Keratinocyte (primary cell): ENCODE data around the gene WLS. TPM values are rescaled to one million over a fixed set of nuclear protein-coding genes. Genes with fewer than 3 reads are reported as not detected.

Experiments
- DNase-seq: peaks from one replicate; pipeline ENCODE4 v3.0.0-alpha.2; 2011; ENCODE audit warnings: low read depth, missing footprints, low spot score
- FAIRE-seq: peaks from 2 replicates; lab custom pipeline; 2011; peaks lifted over from hg19 to GRCh38; lab: Jason Lieb, UNC
- H2AFZ ChIP-seq: 2 replicates; pipeline ENCODE4 v1.6.0; 2012; ENCODE audit warnings: low read length, control low read depth, inconsistent platforms; ENCODE audit not compliant: control insufficient read depth
- H3K27ac ChIP-seq: 2 replicates; pipeline ENCODE4 v1.5.1; 2011; ENCODE audit warnings: low read length; ENCODE audit not compliant: control insufficient read depth, insufficient read depth
- H3K27me3 ChIP-seq: 3 replicates; pipeline ENCODE4 v1.6.0; 2011; ENCODE audit warnings: low read length; ENCODE audit not compliant: control insufficient read depth, insufficient read depth; ENCODE audit errors: extremely low read depth
- H3K36me3 ChIP-seq, 2 experiments: 2 replicates in 1 of 2; 3 replicates in 1 of 2; pipeline ENCODE4 v1.5.1; 2011; ENCODE audit warnings: low read length in 2 of 2, mild to moderate bottlenecking in 1 of 2; ENCODE audit not compliant: control insufficient read depth in 2 of 2, insufficient read depth in 2 of 2; ENCODE audit errors: extremely low read depth in 1 of 2
- H3K4me1 ChIP-seq: 3 replicates; pipeline ENCODE4 v1.5.1; 2011; ENCODE audit warnings: low read length; ENCODE audit not compliant: control insufficient read depth, insufficient read depth; ENCODE audit errors: extremely low read depth
- H3K4me2 ChIP-seq: 3 replicates; pipeline ENCODE4 v1.6.0; 2011; ENCODE audit warnings: low read depth, low read length; ENCODE audit not compliant: control insufficient read depth, insufficient read depth; ENCODE audit errors: extremely low read depth
- H3K4me3 ChIP-seq, 3 experiments: fragments of 200-600 bp in 1 of 3; sonication (generic) in 1 of 3; 2 replicates in 2 of 3; 3 replicates in 1 of 3; pipeline ENCODE4 v1.5.1; 2011 to 2016; ENCODE audit warnings: low read length in 3 of 3, mild to moderate bottlenecking in 3 of 3, control low read depth in 2 of 3, inconsistent platforms in 1 of 3, low read depth in 1 of 3, mixed read lengths in 1 of 3, mixed run types in 1 of 3, moderate library complexity in 1 of 3; ENCODE audit not compliant: control insufficient read depth in 2 of 3, insufficient read depth in 2 of 3; ENCODE audit errors: extremely low read depth in 1 of 3
- H3K79me2 ChIP-seq: 2 replicates; pipeline ENCODE4 v1.6.0; 2012; ENCODE audit warnings: low read length; ENCODE audit not compliant: control insufficient read depth, insufficient read depth
- H3K9ac ChIP-seq: 3 replicates; pipeline ENCODE4 v1.6.0; 2011; ENCODE audit warnings: low read length; ENCODE audit not compliant: control insufficient read depth, insufficient read depth; ENCODE audit errors: extremely low read depth
- H3K9me1 ChIP-seq: 3 replicates; pipeline ENCODE4 v1.6.0; 2011; ENCODE audit warnings: low read length; ENCODE audit not compliant: control insufficient read depth, insufficient read depth; ENCODE audit errors: extremely low read depth
- H3K9me3 ChIP-seq: 2 replicates; pipeline ENCODE4 v1.5.1; 2012; ENCODE audit warnings: low read depth, low read length; ENCODE audit not compliant: control insufficient read depth
- H4K20me1 ChIP-seq: 3 replicates; pipeline ENCODE4 v1.6.0; 2011; ENCODE audit warnings: low read length; ENCODE audit not compliant: control insufficient read depth, insufficient read depth; ENCODE audit errors: extremely low read depth
- CTCF ChIP-seq, 3 experiments: IDR thresholded peaks in 1 of 3; conservative IDR thresholded peaks in 1 of 3; optimal IDR thresholded peaks in 1 of 3; 2 replicates in 2 of 3; 3 replicates in 1 of 3; pipeline versions ENCODE3 to v1.5.1; 2011; ENCODE audit warnings: low read length in 3 of 3, mild to moderate bottlenecking in 3 of 3, moderate library complexity in 2 of 3, control low read depth in 1 of 3, inconsistent platforms in 1 of 3; ENCODE audit not compliant: insufficient read depth in 2 of 3; ENCODE audit errors: extremely low read depth in 1 of 3
- EZH2 ChIP-seq: IDR thresholded peaks from one replicate; pipeline ENCODE4 v1.6.1; 2012; ENCODE audit warnings: inconsistent platforms, mild to moderate bottlenecking, low read length, moderate library complexity
- dilution Hi-C: fragments of 300-500 bp; cut with MboI; formaldehyde crosslinking; loops from one replicate; pipeline ENCODE4 v1.7.0; 2020; ENCODE audit warnings: low sequenced_read_pairs; ENCODE audit not compliant: extremely low pct_ligation_motif_present
- polyA plus RNA-seq, 5 experiments: library from polyadenylated mRNA; depleted of rRNA in 3 of 5; stranded (reverse) in 3 of 5; stranded (forward) in 1 of 5; unstranded in 1 of 5; fragments of >200 nt; gene quantifications; 1 replicate in 1 of 5; 2 replicates in 3 of 5; 3 replicates in 1 of 5; pipeline versions ENCODE4 v1.2.1 to v1.2.3, GENCODE V29; 2011 to 2012; ENCODE audit warnings: missing spikeins in 2 of 5, low read depth in 1 of 5, low replicate concordance in 1 of 5

The WLS gene
- polyA plus RNA-seq, 1 donor (not counting 4 experiments of a cell fraction or from before 2014, with no cell fraction given), result 92.4 TPM

GRCh38 chr1:68085752-68086151 lies 146.6 kb downstream of the WLS start:
- no peak overlapping the region for H3K27ac ChIP-seq
- dilution Hi-C loops, result no loop called here
- no peaks in the 10 kb centered on the region for H3K79me2 ChIP-seq
- TF ChIP-seq CTCF (optimal IDR thresholded peaks at IDR 0.05 in 1 of 3, IDR thresholded peaks at IDR 0.05 in 1 of 3, conservative IDR thresholded peaks at IDR 0.05 in 1 of 3; ENCODE audit: extremely low read depth in 1 of 3, insufficient read depth in 2 of 3, low read length in 3 of 3) (no peak), EZH2 (no peak)
- no peak for FAIRE-seq
- DNase-seq, result no peak
- no peaks in the 10 kb centered on the region for H3K9me3 ChIP-seq
- no peak overlapping the region for H3K4me3 ChIP-seq
- no peaks in the 10 kb centered on the region for H4K20me1 ChIP-seq
- no peaks in the 10 kb centered on the region for H3K4me1 ChIP-seq
- H3K9me1 ChIP-seq, result no peaks in the 10 kb centered on the region
- no peak overlapping the region for H3K4me2 ChIP-seq
- H3K27me3 ChIP-seq, result no peaks in the 10 kb centered on the region
- no peaks in the 10 kb centered on the region for H3K36me3 ChIP-seq
- no peak overlapping the region for H2AFZ ChIP-seq
- no peak overlapping the region for H3K9ac ChIP-seq

GRCh38 chr1:68083686-68084085 lies 148.6 kb downstream of the WLS start:
- H3K9ac ChIP-seq, result no peak overlapping the region
- dilution Hi-C loops, result no loop called here
- no peak for FAIRE-seq
- no peak overlapping the region for H2AFZ ChIP-seq
- H4K20me1 ChIP-seq, result no peaks in the 10 kb centered on the region
- no peak overlapping the region for H3K4me2 ChIP-seq
- no peaks in the 10 kb centered on the region for H3K27me3 ChIP-seq
- DNase-seq, result no peak
- no peaks in the 10 kb centered on the region for H3K9me3 ChIP-seq
- no peaks in the 10 kb centered on the region for H3K9me1 ChIP-seq
- no peak for TF ChIP-seq EZH2
- no peak for TF ChIP-seq CTCF (optimal IDR thresholded peaks at IDR 0.05 in 1 of 3, IDR thresholded peaks at IDR 0.05 in 1 of 3, conservative IDR thresholded peaks at IDR 0.05 in 1 of 3; ENCODE audit: extremely low read depth in 1 of 3, insufficient read depth in 2 of 3, low read length in 3 of 3)
- H3K36me3 ChIP-seq, result no peaks in the 10 kb centered on the region
- H3K4me1 ChIP-seq, result no peaks in the 10 kb centered on the region
- H3K27ac ChIP-seq, result no peak overlapping the region
- no peak overlapping the region for H3K4me3 ChIP-seq
- H3K79me2 ChIP-seq, result no peaks in the 10 kb centered on the region
